HepG2 (cell line): ENCODE measurements around the gene AP4E1. TPM values are rescaled to one million over a fixed set of nuclear protein-coding genes. Genes with fewer than 3 reads are reported as not detected.

Experiments used
- FLYWCH1 ChIP-seq: sonication (generic); formaldehyde crosslinking; IDR thresholded peaks from 2 replicates; pipeline ENCODE4 v1.8.1; 2023; ENCODE audit warnings: mild to moderate bottlenecking, missing genetic modification reagents
- NFE2L2 ChIP-seq: fragments of 150-350 bp; IDR thresholded peaks from 2 replicates; pipeline ENCODE4 v1.6.1; 2014; ENCODE audit warnings: low read length
- POGZ ChIP-seq: sonication (generic); formaldehyde crosslinking; IDR thresholded peaks from 2 replicates; pipeline ENCODE4 v1.4.0; 2020; ENCODE audit warnings: mild to moderate bottlenecking, missing genetic modification reagents
- ZNF12 ChIP-seq: sonication (generic); formaldehyde crosslinking; IDR thresholded peaks from 2 replicates; pipeline ENCODE4 v1.5.0; 2020; ENCODE audit warnings: missing genetic modification reagents
- ZNF234 ChIP-seq: sonication (generic); formaldehyde crosslinking; conservative IDR thresholded peaks from 2 replicates; pipeline ENCODE4 v1.5.1; 2020; ENCODE audit warnings: mild to moderate bottlenecking, missing genetic modification reagents
- ZNF468 ChIP-seq: sonication (generic); formaldehyde crosslinking; IDR thresholded peaks from 2 replicates; pipeline ENCODE4 v1.8.0; 2022; ENCODE audit warnings: mild to moderate bottlenecking, moderate library complexity, missing genetic modification reagents
- polyA plus RNA-seq, 8 experiments: library from polyadenylated mRNA; depleted of rRNA in 3 of 8; stranded (reverse) in 7 of 8; unstranded in 1 of 8; fragments of >200 nt; fragmentation: Illumina TruSeq in 4 of 8; extraction: Trizol in 4 of 8; gene quantifications; 2 replicates each; pipeline versions ENCODE4 v1.2.1 to v1.2.3, GENCODE V29; 2011 to 2016; ENCODE audit warnings: low read depth in 4 of 8, missing spikeins in 1 of 8, mixed read lengths in 1 of 8; ENCODE audit not compliant: insufficient read depth in 1 of 8
- total RNA-seq, 5 experiments: library from RNA; depleted of rRNA; stranded (reverse); fragments of >200 nt; fragmentation: Illumina TruSeq; extraction: Trizol; gene quantifications; 2 replicates each; pipeline ENCODE4 v1.2.3, GENCODE V29; 2016; ENCODE audit warnings: low read depth in 1 of 5
- TF ChIP-seq, protein P1 (sequence below): sonication (generic); formaldehyde crosslinking; conservative IDR thresholded peaks from 2 replicates; pipeline ENCODE4 v1.8.0; 2022; ENCODE audit warnings: low read depth, missing genetic modification reagents
- TF ChIP-seq, protein P2 (sequence below): IDR thresholded peaks from 2 replicates; pipeline ENCODE4 v1.6.1; 2012; ENCODE audit warnings: low read length, improper control_type of control experiment

The AP4E1 gene
- total and polyA plus RNA-seq, 2 of the 13 experiments (the other 11 are each of a cell fraction or from before 2014, with no cell fraction given) = 2.2 to 7.8 TPM

DNA sequence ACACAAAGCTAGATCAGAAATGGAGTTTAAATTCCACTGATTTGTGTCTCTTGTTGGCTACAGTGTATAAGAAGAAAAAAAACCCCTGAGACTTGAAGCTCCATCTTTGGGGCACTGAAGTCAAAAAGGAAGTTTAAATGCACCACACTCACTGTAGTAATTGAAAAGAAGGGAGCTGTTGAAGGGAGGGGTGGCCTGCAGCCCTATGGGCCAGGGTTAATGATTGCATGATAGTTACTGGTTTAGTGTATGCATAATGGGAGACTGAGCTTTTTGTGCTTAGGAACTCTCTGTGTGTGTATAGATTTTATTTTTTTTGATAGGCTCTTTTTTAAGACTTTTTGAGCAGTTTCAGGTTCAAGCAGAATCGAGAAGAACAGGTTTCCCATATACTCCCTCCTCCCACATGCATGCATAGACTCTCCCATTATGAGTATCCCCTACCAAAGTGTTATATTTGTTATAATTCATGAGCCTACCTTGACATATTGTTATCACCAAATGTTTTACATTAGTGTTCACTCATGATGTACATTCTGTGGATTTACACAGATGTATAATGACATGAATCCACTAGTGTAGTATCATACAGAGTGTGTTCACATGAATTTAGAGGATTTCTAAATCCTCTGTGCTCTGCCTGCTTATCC lies 98.0 kb downstream of the AP4E1 start (continued):
- TF ChIP-seq, protein P1, sequence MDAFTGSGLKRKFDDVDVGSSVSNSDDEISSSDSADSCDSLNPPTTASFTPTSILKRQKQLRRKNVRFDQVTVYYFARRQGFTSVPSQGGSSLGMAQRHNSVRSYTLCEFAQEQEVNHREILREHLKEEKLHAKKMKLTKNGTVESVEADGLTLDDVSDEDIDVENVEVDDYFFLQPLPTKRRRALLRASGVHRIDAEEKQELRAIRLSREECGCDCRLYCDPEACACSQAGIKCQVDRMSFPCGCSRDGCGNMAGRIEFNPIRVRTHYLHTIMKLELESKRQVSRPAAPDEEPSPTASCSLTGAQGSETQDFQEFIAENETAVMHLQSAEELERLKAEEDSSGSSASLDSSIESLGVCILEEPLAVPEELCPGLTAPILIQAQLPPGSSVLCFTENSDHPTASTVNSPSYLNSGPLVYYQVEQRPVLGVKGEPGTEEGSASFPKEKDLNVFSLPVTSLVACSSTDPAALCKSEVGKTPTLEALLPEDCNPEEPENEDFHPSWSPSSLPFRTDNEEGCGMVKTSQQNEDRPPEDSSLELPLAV (CRISPR knock-in tag) = no peak
- TF ChIP-seq ZNF234 (CRISPR knock-in tag) = no peak
- TF ChIP-seq FLYWCH1 (CRISPR knock-in tag) = no peak
- TF ChIP-seq POGZ (CRISPR knock-in tag) = no peak
- TF ChIP-seq ZNF12 (CRISPR knock-in tag) = no peak
- TF ChIP-seq ZNF468 = no peak
- TF ChIP-seq, protein P2, sequence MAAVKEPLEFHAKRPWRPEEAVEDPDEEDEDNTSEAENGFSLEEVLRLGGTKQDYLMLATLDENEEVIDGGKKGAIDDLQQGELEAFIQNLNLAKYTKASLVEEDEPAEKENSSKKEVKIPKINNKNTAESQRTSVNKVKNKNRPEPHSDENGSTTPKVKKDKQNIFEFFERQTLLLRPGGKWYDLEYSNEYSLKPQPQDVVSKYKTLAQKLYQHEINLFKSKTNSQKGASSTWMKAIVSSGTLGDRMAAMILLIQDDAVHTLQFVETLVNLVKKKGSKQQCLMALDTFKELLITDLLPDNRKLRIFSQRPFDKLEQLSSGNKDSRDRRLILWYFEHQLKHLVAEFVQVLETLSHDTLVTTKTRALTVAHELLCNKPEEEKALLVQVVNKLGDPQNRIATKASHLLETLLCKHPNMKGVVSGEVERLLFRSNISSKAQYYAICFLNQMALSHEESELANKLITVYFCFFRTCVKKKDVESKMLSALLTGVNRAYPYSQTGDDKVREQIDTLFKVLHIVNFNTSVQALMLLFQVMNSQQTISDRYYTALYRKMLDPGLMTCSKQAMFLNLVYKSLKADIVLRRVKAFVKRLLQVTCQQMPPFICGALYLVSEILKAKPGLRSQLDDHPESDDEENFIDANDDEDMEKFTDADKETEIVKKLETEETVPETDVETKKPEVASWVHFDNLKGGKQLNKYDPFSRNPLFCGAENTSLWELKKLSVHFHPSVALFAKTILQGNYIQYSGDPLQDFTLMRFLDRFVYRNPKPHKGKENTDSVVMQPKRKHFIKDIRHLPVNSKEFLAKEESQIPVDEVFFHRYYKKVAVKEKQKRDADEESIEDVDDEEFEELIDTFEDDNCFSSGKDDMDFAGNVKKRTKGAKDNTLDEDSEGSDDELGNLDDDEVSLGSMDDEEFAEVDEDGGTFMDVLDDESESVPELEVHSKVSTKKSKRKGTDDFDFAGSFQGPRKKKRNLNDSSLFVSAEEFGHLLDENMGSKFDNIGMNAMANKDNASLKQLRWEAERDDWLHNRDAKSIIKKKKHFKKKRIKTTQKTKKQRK = no peak
- TF ChIP-seq NFE2L2 = no peak
